Measurements from ENCODE around the gene C15orf40.

GRCh38 chr15:83012636-83013035 lies 1.2 kb upstream of the C15orf40 start:
- no peak for TF ChIP-seq POLR2A (IDR thresholded peaks at IDR 0.05; ENCODE audit: low read length)
- TF ChIP-seq GATA1 (IDR thresholded peaks at IDR 0.05; ENCODE audit: low read depth, low read length), result no peak
